A549 (cell line): Measurements from ENCODE around the gene C19orf12.

Experiments used
- CBX8 ChIP-seq: fragments of 200-600 bp; sonication (generic); IDR thresholded peaks from 2 replicates; pipeline ENCODE4 v1.6.1; 2016
- JUN ChIP-seq, 2 experiments: fragments of >200 bp; sonication (Bioruptor Twin); formaldehyde crosslinking; IDR thresholded peaks; 2 replicates in 1 of 2; 3 replicates in 1 of 2; pipeline ENCODE4 v1.6.1; 2016 to 2017
- POLR2A ChIP-seq: IDR thresholded peaks from 2 replicates; pipeline ENCODE4 v1.6.1; 2012; ENCODE audit warnings: mild to moderate bottlenecking, low read length

GRCh38 chr19:29683009-29683408 is 32.1 kb downstream of the C19orf12 start:
- TF ChIP-seq POLR2A = no peak
- no peak for TF ChIP-seq JUN (IDR thresholded peaks at IDR 0.05)
- TF ChIP-seq CBX8 = no peak
